Hepatocyte (in vitro differentiated cells): Measurements from ENCODE around the gene PREX1.

Source experiments
- CTCF ChIP-seq: fragments of 200-600 bp; sonication (generic); IDR thresholded peaks from 2 replicates; pipeline ENCODE4 v1.5.1; 2016; ENCODE audit warnings: antibody characterized with exemption, mild to moderate bottlenecking; ENCODE audit not compliant: poor library complexity
- EZH2 ChIP-seq: fragments of 200-600 bp; sonication (generic); IDR thresholded peaks from 2 replicates; pipeline ENCODE4 v1.6.1; 2016; ENCODE audit warnings: antibody characterized with exemption, mild to moderate bottlenecking, borderline replicate concordance
- EZH2phosphoT487 ChIP-seq: fragments of 200-600 bp; sonication (generic); IDR thresholded peaks from one replicate; pipeline ENCODE4 v1.6.1; 2018; ENCODE audit warnings: antibody characterized with exemption, mild to moderate bottlenecking, low read depth, moderate library complexity; ENCODE audit not compliant: unreplicated experiment, severe bottlenecking

DNA sequence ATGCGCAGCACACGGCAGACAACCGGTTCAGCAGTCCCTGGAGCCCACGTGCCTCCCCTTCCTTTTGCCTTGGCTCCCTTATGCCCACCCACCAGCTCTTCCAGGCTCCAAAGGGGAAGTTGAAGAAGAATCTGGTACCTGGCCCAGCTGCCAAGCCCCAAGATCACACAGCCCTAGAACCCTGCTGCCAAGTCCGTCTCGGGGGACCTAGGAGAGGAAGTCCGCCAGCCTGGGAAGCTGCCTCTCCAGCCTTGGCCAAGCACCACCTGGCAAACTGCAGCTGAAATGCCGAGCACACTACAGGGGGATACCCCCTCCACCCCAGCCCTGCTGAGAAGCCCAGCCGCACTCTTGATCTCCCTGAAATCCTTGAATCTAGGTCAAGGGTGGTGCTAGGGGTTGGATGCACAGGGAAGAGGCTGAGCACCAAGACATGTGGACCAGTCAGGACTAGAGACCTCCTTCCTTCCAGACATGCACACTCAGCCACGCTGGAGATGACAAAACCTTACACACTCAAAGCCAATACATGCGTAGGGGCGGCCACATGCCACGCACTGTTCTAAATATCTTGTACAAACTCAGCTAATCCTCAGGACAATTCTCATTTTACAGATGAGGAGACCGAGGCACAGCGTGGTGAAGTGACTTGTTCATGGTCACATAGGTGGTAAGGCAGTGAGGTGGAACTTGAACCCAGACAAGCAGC is 124.1 kb downstream of the PREX1 start:
- TF ChIP-seq CTCF (no peak), EZH2 (no peak), EZH2phosphoT487 (no peak)
